GM21381 (cell line): ENCODE results near the gene OTOA.
A peak's percentile ranks its signal among the peaks of the same experiment; 100 is the strongest.
"Not testable (repeated sequence)": the region's sequence is repeated elsewhere in the genome, so short reads cannot be mapped to it uniquely, and the experiment has no call there.

Experiments
- ATAC-seq: cut with Tn5 transposase; IDR thresholded peaks from one replicate; pipeline ENCODE4 v1.9.1; 2021; ENCODE audit warnings: mild to moderate bottlenecking, moderate library complexity; ENCODE audit not compliant: unreplicated experiment

Gene OTOA

GRCh38 chr16:21667575-21667974 lies 3.8 kb downstream of the OTOA start:
- no peak for ATAC-seq

GRCh38 chr16:21673469-21673868 lies 9.7 kb downstream of the OTOA start:
- no peak for ATAC-seq

- ATAC-seq = not testable (repeated sequence)
Observed at GRCh38 chr16:21674456-21674855, 10.7 kb downstream of the OTOA start.

GRCh38 chr16:21680714-21681113 lies 16.9 kb downstream of the OTOA start:
- not testable (repeated sequence) for ATAC-seq

- no peak for ATAC-seq
Observed at GRCh38 chr16:21683184-21683583, 19.4 kb downstream of the OTOA start.

- ATAC-seq = no peak
Observed at GRCh38 chr16:21684199-21684598, 20.4 kb downstream of the OTOA start.

- ATAC-seq = no peak
Observed at GRCh38 chr16:21685034-21685455, 21.3 kb downstream of the OTOA start.

- no peak for ATAC-seq
Observed at GRCh38 chr16:21689107-21689506, 25.3 kb downstream of the OTOA start.

- ATAC-seq = not testable (repeated sequence)
Observed at GRCh38 chr16:21690967-21691366, 27.2 kb downstream of the OTOA start.

GRCh38 chr16:21694609-21695008 lies 30.8 kb downstream of the OTOA start:
- ATAC-seq = no peak

GRCh38 chr16:21697032-21697431 lies 33.3 kb downstream of the OTOA start:
- no peak for ATAC-seq

- no peak for ATAC-seq
Observed at GRCh38 chr16:21698169-21699032, 34.6 kb downstream of the OTOA start.

GRCh38 chr16:21701271-21701670 lies 37.5 kb downstream of the OTOA start:
- ATAC-seq = no peak

GRCh38 chr16:21702276-21702675 lies 38.5 kb downstream of the OTOA start:
- no peak for ATAC-seq

GRCh38 chr16:21703156-21703555 lies 39.4 kb downstream of the OTOA start:
- ATAC-seq = no peak

- ATAC-seq = peak; percentile 90
Observed at GRCh38 chr16:21703589-21704174, 39.9 kb downstream of the OTOA start.

- no peak for ATAC-seq
Observed at GRCh38 chr16:21704266-21704665, 40.5 kb downstream of the OTOA start.

GRCh38 chr16:21704733-21705132 lies 41.0 kb downstream of the OTOA start:
- no peak for ATAC-seq

- no peak for ATAC-seq
Observed at GRCh38 chr16:21708533-21709115, 44.9 kb downstream of the OTOA start.

- no peak for ATAC-seq
Observed at GRCh38 chr16:21710938-21711337, 47.2 kb downstream of the OTOA start.

- no peak for ATAC-seq
Observed at GRCh38 chr16:21713549-21714368, 50.0 kb downstream of the OTOA start.
